Activated CD8-positive, alpha-beta T cell treated with anti-CD3 and anti-CD28 coated beads for 36 hours (primary cell): ENCODE data around the gene DAAM2. TPM values are rescaled to one million over a fixed set of nuclear protein-coding genes. Genes with fewer than 3 reads are reported as not detected.
A peak's percentile ranks its signal among the peaks of the same experiment; 100 is the strongest.

Source experiments
- ATAC-seq: fragments of 200-7000 bp; cut with Tn5 transposase; one replicate; pipeline ENCODE4 v1.10.0; 2021; ENCODE audit warnings: mild to moderate bottlenecking, moderate library complexity
- CTCF ChIA-PET: fragments of 350-600 bp; sonication (Branson Sonifier 250); formaldehyde crosslinking; loops from one replicate; lab custom pipeline; 2021; ENCODE audit warnings: antibody characterized with exemption; lab: Charles Lee
- POLR2A ChIA-PET: fragments of 350-600 bp; sonication (Branson Sonifier 250); formaldehyde crosslinking; loops from one replicate; lab custom pipeline; 2021; ENCODE audit warnings: antibody characterized with exemption; lab: Charles Lee
- DNase-seq: peaks from one replicate; pipeline ENCODE4 v3.0.0-alpha.2; 2020
- H3K27ac Mint-ChIP-seq: one replicate; pipeline ENCODE4 v1.8.0; 2021; ENCODE audit warnings: mild to moderate bottlenecking, mixed read lengths
- H3K27me3 Mint-ChIP-seq: one replicate; pipeline ENCODE4 v1.8.0; 2021; ENCODE audit warnings: mixed read lengths
- H3K36me3 Mint-ChIP-seq: one replicate; pipeline ENCODE4 v1.8.0; 2021; ENCODE audit warnings: low read depth, mixed read lengths
- H3K4me1 Mint-ChIP-seq: one replicate; pipeline ENCODE4 v1.8.0; 2021; ENCODE audit warnings: low read depth, mixed read lengths
- H3K4me3 Mint-ChIP-seq: one replicate; pipeline ENCODE4 v1.8.0; 2021; ENCODE audit warnings: mild to moderate bottlenecking, moderate library complexity, mixed read lengths
- H3K9me3 Mint-ChIP-seq: one replicate; pipeline ENCODE4 v1.8.0; 2021; ENCODE audit warnings: mixed read lengths
- CTCF ChIP-seq: fragments of 200-600 bp; IDR thresholded peaks from one replicate; pipeline ENCODE4 v1.8.0; 2022; ENCODE audit warnings: antibody characterized with exemption, mild to moderate bottlenecking
- intact Hi-C: fragments of 100-400 bp; cut with micrococcal nuclease; formaldehyde crosslinking; loops from one replicate; pipeline ENCODE4 v1.10.0; 2022
- total RNA-seq, 2 experiments: library from RNA; stranded (reverse); gene quantifications; one replicate each; pipeline ENCODE4 v1.2.3, GENCODE V29; 2021

Gene DAAM2
- total RNA-seq, 2 experiments from 2014 or later = not detected

GRCh38 chr6:39887692-39888450, 95.7 kb downstream of the DAAM2 start:
- Mint-ChIP-seq H3K36me3 (no peaks in the 10 kb centered on the region), H3K9me3 (no peaks in the 10 kb centered on the region), H3K27me3 (no peaks in the 10 kb centered on the region), H3K27ac (no peak overlapping the region), H3K4me3 (no peak overlapping the region), H3K4me1 (no peaks in the 10 kb centered on the region)
- POLR2A ChIA-PET = interaction anchor here (0.8 kb wide), 1 partner anchor 111 kb away, joined by 3 read pairs; no protein-coding TSS in a partner anchor
- no peak for TF ChIP-seq CTCF
- DNase-seq (no peak), ATAC-seq (no peak)
- CTCF ChIA-PET = interaction anchor here (0.9 kb wide), 1 partner anchor 22 kb away, joined by 3 read pairs; no protein-coding TSS in a partner anchor
- intact Hi-C loops = no loop called here

DNA sequence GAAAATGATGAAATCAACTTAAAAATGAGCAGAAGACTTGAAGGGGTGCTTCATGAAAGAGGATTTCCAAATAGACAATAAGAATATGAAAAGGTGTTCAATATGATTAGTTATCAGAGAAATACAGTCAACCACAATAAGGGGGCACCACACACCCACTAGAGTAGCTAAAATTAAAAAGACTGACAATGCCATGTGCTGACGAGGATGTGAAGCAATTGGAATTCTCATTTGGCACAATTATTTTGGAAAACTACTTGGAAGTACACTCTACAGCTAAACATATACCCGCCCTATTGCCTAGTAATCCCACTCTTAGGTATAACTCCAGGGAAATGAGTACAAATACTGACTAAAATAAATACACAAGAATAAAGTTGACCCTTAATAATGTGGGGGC, 97.1 kb downstream of the DAAM2 start:
- Mint-ChIP-seq H3K4me1 (no peaks in the 10 kb centered on the region), H3K9me3 (no peaks in the 10 kb centered on the region), H3K27ac (no peak overlapping the region), H3K36me3 (no peaks in the 10 kb centered on the region), H3K4me3 (no peak overlapping the region), H3K27me3 (no peaks in the 10 kb centered on the region)
- POLR2A ChIA-PET = no interaction called here
- no peak for DNase-seq
- no peak for ATAC-seq
- CTCF ChIA-PET = interaction anchor here (1.3 kb wide), 1 partner anchor 9 kb away, joined by 3 read pairs; no protein-coding TSS in a partner anchor
- TF ChIP-seq CTCF = no peak
- intact Hi-C loops = no loop called here

DNA sequence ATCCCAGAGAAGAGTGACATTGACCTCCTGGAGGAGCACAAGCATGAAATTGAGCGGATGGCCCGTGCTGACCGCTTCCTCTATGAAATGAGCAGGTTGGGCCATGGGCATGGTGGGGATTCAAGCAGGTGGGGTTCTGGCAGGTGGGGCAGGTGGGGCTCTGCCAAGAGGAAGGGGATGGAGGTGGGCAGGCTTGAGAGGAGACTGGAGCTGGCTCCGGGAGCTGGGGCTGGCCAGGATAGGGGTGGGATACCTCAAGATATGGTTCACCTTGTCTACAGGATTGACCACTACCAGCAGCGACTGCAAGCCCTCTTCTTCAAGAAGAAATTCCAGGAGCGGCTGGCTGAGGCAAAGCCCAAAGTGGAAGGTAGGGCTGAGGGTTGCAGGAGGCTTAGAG, 99.2 kb downstream of the DAAM2 start:
- Mint-ChIP-seq H3K9me3 (no peaks in the 10 kb centered on the region), H3K4me1 (no peaks in the 10 kb centered on the region), H3K4me3 (no peak overlapping the region), H3K36me3 (no peaks in the 10 kb centered on the region), H3K27me3 (no peaks in the 10 kb centered on the region), H3K27ac (no peak overlapping the region)
- ATAC-seq = no peak
- DNase-seq = no peak
- intact Hi-C loops = no loop called here
- CTCF ChIA-PET = no interaction called here
- POLR2A ChIA-PET = no interaction called here
- TF ChIP-seq CTCF = no peak

GRCh38 chr6:39891976-39892375, 99.8 kb downstream of the DAAM2 start:
- no peak for DNase-seq
- ChIA-PET CTCF (no interaction called here), POLR2A (no interaction called here)
- no peak overlapping the region for H3K27ac Mint-ChIP-seq
- no peak overlapping the region for H3K4me3 Mint-ChIP-seq
- no peak for ATAC-seq
- no peak for TF ChIP-seq CTCF
- H3K27me3 Mint-ChIP-seq = no peaks in the 10 kb centered on the region
- no peaks in the 10 kb centered on the region for H3K4me1 Mint-ChIP-seq
- no peaks in the 10 kb centered on the region for H3K9me3 Mint-ChIP-seq
- H3K36me3 Mint-ChIP-seq = no peaks in the 10 kb centered on the region
- intact Hi-C loops = no loop called here

DNA sequence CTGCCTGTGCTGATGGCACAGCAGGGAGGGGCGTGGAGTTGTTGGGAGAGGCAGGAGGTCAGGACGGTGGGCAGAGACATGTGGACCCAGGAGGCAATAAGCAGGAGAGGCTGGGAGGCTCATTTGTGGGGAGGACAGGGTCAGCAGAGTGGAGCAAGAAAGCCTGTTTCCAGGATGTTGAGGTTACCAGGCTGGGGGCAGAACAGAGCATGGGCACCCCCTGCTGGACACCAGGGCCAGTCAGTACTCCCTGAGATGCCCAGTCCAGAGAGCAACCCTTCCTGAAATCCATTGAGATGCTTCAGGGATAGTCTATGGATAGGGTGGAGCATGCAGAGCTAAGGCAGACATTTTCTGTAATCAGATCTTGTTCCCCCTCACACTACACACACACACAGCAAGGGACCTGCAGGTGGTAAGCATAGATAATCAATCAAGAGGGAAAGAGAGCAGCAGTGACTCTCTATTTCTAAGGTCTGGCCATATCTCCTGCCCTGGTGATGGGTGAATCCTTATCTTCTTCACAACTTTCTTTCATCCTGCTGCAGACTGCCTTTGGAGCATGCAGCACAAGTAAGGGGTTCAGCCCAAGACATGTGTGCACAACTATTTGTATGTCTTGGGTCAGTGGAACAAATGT, 100.4 kb downstream of the DAAM2 start:
- DNase-seq (peak; percentile 53), ATAC-seq (no peak)
- intact Hi-C loops = no loop called here
- no peaks in the 10 kb centered on the region for H3K27me3 Mint-ChIP-seq
- no peaks in the 10 kb centered on the region for H3K36me3 Mint-ChIP-seq
- no peaks in the 10 kb centered on the region for H3K9me3 Mint-ChIP-seq
- ChIA-PET POLR2A (interaction anchor here (1.6 kb wide), 1 partner anchor 20 kb away, joined by 3 read pairs; no protein-coding TSS in a partner anchor), CTCF (interaction anchor here (0.7 kb wide), 1 partner anchor 530 kb away, joined by 3 read pairs; no protein-coding TSS in a partner anchor)
- H3K27ac Mint-ChIP-seq = no peak overlapping the region
- no peak for TF ChIP-seq CTCF
- H3K4me3 Mint-ChIP-seq = no peak overlapping the region
- no peaks in the 10 kb centered on the region for H3K4me1 Mint-ChIP-seq
